HepG2 (cell line): ENCODE measurements around the gene C4orf36. TPM values are rescaled to one million over a fixed set of nuclear protein-coding genes. Genes with fewer than 3 reads are reported as not detected.

ENCODE experiments used
- ERF ChIP-seq: IDR thresholded peaks from 2 replicates; pipeline ENCODE4 v1.6.1; 2018; ENCODE audit warnings: missing biosample characterization, missing genetic modification reagents
- GATAD1 ChIP-seq: IDR thresholded peaks from 2 replicates; pipeline ENCODE4 v1.6.1; 2016; ENCODE audit warnings: missing genetic modification reagents, missing compliant biosample characterization
- JARID2 ChIP-seq: sonication (generic); formaldehyde crosslinking; IDR thresholded peaks from 2 replicates; pipeline ENCODE4 v1.8.1; 2023; ENCODE audit warnings: missing genetic modification reagents, inconsistent platforms; ENCODE audit not compliant: insufficient replicate concordance
- PHB2 ChIP-seq: fragments of 450-650 bp; IDR thresholded peaks from 2 replicates; pipeline ENCODE4 v1.6.1; 2018; ENCODE audit not compliant: partially characterized antibody
- PHF8 ChIP-seq: sonication (generic); formaldehyde crosslinking; IDR thresholded peaks from 2 replicates; pipeline ENCODE4 v1.5.0; 2020; ENCODE audit warnings: missing genetic modification reagents
- RFXAP ChIP-seq: sonication (generic); formaldehyde crosslinking; IDR thresholded peaks from 2 replicates; pipeline ENCODE4 v1.4.0; 2020; ENCODE audit warnings: missing genetic modification reagents, borderline replicate concordance
- SIX4 ChIP-seq: sonication (generic); formaldehyde crosslinking; IDR thresholded peaks from 2 replicates; pipeline ENCODE4 v1.4.0; 2020; ENCODE audit warnings: missing genetic modification reagents
- THAP11 ChIP-seq: IDR thresholded peaks from 2 replicates; pipeline ENCODE4 v1.6.1; 2016; ENCODE audit warnings: missing biosample characterization, missing genetic modification reagents
- ZC3H13 ChIP-seq: sonication (generic); formaldehyde crosslinking; IDR thresholded peaks from 2 replicates; pipeline ENCODE4 v1.8.1; 2023; ENCODE audit warnings: mild to moderate bottlenecking, missing genetic modification reagents, moderate library complexity
- ZNF563 ChIP-seq: sonication (generic); formaldehyde crosslinking; IDR thresholded peaks from 2 replicates; pipeline ENCODE4 v1.8.0; 2022; ENCODE audit warnings: mild to moderate bottlenecking, moderate library complexity, missing genetic modification reagents
- ZNF670 ChIP-seq: sonication (generic); formaldehyde crosslinking; IDR thresholded peaks from 2 replicates; pipeline ENCODE4 v1.8.0; 2022; ENCODE audit warnings: mild to moderate bottlenecking, missing genetic modification reagents, borderline replicate concordance
- ZZZ3 ChIP-seq: sonication (generic); formaldehyde crosslinking; IDR thresholded peaks from 2 replicates; pipeline ENCODE4 v1.4.0; 2020; ENCODE audit warnings: missing genetic modification reagents, mild to moderate bottlenecking, borderline replicate concordance
- polyA plus RNA-seq, 8 experiments: library from polyadenylated mRNA; depleted of rRNA in 3 of 8; stranded (reverse) in 7 of 8; unstranded in 1 of 8; fragments of >200 nt; fragmentation: Illumina TruSeq in 4 of 8; extraction: Trizol in 4 of 8; gene quantifications; 2 replicates each; pipeline versions ENCODE4 v1.2.1 to v1.2.3, GENCODE V29; 2011 to 2016; ENCODE audit warnings: low read depth in 4 of 8, missing spikeins in 1 of 8, mixed read lengths in 1 of 8; ENCODE audit not compliant: insufficient read depth in 1 of 8
- total RNA-seq, 5 experiments: library from RNA; depleted of rRNA; stranded (reverse); fragments of >200 nt; fragmentation: Illumina TruSeq; extraction: Trizol; gene quantifications; 2 replicates each; pipeline ENCODE4 v1.2.3, GENCODE V29; 2016; ENCODE audit warnings: low read depth in 1 of 5
- TF ChIP-seq, protein P1 (sequence below): sonication (generic); formaldehyde crosslinking; IDR thresholded peaks from 2 replicates; pipeline ENCODE4 v1.4.0; 2020; ENCODE audit warnings: mild to moderate bottlenecking, missing genetic modification reagents
- TF ChIP-seq, protein P2 (sequence below): conservative IDR thresholded peaks from 2 replicates; pipeline ENCODE4 v1.6.1; 2018; ENCODE audit warnings: missing genetic modification reagents
- TF ChIP-seq, protein P3 (sequence below): sonication (generic); formaldehyde crosslinking; IDR thresholded peaks from 2 replicates; pipeline ENCODE4 v1.5.1; 2020; ENCODE audit warnings: mild to moderate bottlenecking, missing genetic modification reagents
- TF ChIP-seq, protein P4 (sequence below): sonication (generic); formaldehyde crosslinking; IDR thresholded peaks from 2 replicates; pipeline ENCODE4 v1.8.1; 2023; ENCODE audit warnings: missing genetic modification reagents, inconsistent platforms, borderline replicate concordance
- TF ChIP-seq, protein P5 (sequence below): sonication (generic); formaldehyde crosslinking; IDR thresholded peaks from 2 replicates; pipeline ENCODE4 v1.4.0; 2020; ENCODE audit warnings: missing genetic modification reagents
- TF ChIP-seq, protein P6 (sequence below): sonication (generic); formaldehyde crosslinking; IDR thresholded peaks from 2 replicates; pipeline ENCODE4 v1.8.0; 2022; ENCODE audit warnings: missing genetic modification reagents, mild to moderate bottlenecking, borderline replicate concordance

C4orf36 gene
- total and polyA plus RNA-seq, 2 of the 13 experiments (the other 11 are each of a cell fraction or from before 2014, with no cell fraction given), result 0.63 TPM; not detected in 1

DNA sequence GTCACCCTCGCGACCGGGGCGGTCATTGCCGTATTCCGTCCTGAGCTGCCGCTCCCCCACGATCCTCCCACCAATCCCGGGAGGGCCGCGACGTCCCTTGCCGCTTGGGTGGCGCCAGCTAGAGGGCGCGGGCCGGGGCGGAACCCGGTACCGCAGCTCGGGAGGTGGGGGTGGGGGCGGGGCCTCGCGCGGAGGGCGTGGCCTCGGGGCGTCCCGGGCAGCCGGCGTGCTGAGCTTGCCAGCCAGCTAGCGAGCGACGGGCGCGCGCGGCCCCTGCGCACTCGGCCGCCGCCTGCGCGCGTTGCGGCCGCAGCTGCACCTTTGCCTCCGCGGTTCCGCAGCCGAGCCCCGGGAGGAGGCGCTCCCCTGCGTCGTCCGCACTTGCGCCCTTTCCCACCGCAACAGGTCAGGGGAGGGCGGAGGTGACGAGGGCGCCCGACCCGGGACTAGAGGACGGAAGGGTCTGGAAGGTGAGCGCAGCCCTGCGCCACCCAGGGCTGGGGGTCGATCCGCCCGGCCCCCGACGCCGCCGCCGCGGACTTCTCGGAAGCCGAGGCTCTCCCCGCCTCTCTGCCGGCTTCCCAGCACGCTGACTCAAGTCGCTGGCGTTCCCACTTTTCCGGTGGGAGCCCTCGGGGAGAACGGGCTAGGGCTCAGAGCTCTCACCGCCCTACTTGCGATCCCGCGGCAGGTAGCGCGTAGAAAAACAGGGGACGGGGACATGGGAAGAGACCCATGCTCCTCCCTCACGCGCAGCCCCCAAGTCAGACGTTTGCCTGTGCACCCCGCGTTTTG is 42.7 kb upstream of the C4orf36 start, which contains the start of gene AFF1 (continued):
- TF ChIP-seq, protein P1, sequence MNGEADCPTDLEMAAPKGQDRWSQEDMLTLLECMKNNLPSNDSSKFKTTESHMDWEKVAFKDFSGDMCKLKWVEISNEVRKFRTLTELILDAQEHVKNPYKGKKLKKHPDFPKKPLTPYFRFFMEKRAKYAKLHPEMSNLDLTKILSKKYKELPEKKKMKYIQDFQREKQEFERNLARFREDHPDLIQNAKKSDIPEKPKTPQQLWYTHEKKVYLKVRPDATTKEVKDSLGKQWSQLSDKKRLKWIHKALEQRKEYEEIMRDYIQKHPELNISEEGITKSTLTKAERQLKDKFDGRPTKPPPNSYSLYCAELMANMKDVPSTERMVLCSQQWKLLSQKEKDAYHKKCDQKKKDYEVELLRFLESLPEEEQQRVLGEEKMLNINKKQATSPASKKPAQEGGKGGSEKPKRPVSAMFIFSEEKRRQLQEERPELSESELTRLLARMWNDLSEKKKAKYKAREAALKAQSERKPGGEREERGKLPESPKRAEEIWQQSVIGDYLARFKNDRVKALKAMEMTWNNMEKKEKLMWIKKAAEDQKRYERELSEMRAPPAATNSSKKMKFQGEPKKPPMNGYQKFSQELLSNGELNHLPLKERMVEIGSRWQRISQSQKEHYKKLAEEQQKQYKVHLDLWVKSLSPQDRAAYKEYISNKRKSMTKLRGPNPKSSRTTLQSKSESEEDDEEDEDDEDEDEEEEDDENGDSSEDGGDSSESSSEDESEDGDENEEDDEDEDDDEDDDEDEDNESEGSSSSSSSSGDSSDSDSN (CRISPR knock-in tag), result peak; percentile 95
- TF ChIP-seq ZNF670 (CRISPR knock-in tag) (peak; percentile 92; the same call in 1 of the 2 replicates), GATAD1 (CRISPR knock-in tag) (peak; percentile 65), ZZZ3 (CRISPR knock-in tag) (0 out of 2 replicates have a peak, but pooled peaks have one; percentile 53), RFXAP (CRISPR knock-in tag) (peak; percentile 70), JARID2 (CRISPR knock-in tag) (no peak), PHB2 (no peak), PHF8 (peak; percentile 70), ZNF563 (peak; percentile 90; the same call in 1 of the 2 replicates), ZC3H13 (no peak; the same call in 1 of the 2 replicates), THAP11 (CRISPR knock-in tag) (peak; percentile 73), SIX4 (CRISPR knock-in tag) (no peak), ERF (CRISPR knock-in tag) (peak; percentile 54; the same call in 1 of the 2 replicates)
- TF ChIP-seq, protein P2, sequence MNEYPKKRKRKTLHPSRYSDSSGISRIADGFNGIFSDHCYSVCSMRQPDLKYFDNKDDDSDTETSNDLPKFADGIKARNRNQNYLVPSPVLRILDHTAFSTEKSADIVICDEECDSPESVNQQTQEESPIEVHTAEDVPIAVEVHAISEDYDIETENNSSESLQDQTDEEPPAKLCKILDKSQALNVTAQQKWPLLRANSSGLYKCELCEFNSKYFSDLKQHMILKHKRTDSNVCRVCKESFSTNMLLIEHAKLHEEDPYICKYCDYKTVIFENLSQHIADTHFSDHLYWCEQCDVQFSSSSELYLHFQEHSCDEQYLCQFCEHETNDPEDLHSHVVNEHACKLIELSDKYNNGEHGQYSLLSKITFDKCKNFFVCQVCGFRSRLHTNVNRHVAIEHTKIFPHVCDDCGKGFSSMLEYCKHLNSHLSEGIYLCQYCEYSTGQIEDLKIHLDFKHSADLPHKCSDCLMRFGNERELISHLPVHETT (CRISPR knock-in tag), result peak; percentile 92
- TF ChIP-seq, protein P3, sequence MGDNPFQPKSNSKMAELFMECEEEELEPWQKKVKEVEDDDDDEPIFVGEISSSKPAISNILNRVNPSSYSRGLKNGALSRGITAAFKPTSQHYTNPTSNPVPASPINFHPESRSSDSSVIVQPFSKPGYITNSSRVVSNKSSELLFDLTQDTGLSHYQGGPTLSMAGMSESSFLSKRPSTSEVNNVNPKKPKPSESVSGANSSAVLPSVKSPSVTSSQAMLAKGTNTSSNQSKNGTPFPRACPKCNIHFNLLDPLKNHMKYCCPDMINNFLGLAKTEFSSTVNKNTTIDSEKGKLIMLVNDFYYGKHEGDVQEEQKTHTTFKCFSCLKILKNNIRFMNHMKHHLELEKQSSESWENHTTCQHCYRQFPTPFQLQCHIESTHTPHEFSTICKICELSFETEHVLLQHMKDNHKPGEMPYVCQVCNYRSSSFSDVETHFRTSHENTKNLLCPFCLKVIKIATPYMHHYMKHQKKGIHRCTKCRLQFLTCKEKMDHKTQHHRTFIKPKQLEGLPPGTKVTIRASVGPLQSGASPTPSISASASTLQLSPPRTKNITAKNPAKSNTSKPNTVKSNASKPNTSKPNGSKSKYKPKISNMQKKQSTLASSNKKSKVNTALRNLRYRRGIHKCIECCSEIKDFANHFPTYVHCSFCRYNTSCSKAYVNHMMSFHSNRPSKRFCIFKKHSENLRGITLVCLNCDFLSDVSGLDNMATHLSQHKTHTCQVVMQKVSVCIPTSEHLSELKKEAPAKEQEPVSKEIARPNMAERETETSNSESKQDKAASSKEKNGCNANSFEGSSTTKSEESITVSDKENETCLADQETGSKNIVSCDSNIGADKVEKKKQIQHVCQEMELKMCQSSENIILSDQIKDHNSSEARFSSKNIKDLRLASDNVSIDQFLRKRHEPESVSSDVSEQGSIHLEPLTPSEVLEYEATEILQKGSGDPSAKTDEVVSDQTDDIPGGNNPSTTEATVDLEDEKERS, result peak; percentile 15; the same call in 1 of the 2 replicates
- TF ChIP-seq, protein P4, sequence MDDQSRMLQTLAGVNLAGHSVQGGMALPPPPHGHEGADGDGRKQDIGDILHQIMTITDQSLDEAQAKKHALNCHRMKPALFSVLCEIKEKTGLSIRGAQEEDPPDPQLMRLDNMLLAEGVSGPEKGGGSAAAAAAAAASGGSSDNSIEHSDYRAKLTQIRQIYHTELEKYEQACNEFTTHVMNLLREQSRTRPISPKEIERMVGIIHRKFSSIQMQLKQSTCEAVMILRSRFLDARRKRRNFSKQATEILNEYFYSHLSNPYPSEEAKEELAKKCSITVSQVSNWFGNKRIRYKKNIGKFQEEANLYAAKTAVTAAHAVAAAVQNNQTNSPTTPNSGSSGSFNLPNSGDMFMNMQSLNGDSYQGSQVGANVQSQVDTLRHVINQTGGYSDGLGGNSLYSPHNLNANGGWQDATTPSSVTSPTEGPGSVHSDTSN (CRISPR knock-in tag), result no peak
- TF ChIP-seq, protein P5, sequence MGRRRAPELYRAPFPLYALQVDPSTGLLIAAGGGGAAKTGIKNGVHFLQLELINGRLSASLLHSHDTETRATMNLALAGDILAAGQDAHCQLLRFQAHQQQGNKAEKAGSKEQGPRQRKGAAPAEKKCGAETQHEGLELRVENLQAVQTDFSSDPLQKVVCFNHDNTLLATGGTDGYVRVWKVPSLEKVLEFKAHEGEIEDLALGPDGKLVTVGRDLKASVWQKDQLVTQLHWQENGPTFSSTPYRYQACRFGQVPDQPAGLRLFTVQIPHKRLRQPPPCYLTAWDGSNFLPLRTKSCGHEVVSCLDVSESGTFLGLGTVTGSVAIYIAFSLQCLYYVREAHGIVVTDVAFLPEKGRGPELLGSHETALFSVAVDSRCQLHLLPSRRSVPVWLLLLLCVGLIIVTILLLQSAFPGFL, result no peak
- TF ChIP-seq, protein P6, sequence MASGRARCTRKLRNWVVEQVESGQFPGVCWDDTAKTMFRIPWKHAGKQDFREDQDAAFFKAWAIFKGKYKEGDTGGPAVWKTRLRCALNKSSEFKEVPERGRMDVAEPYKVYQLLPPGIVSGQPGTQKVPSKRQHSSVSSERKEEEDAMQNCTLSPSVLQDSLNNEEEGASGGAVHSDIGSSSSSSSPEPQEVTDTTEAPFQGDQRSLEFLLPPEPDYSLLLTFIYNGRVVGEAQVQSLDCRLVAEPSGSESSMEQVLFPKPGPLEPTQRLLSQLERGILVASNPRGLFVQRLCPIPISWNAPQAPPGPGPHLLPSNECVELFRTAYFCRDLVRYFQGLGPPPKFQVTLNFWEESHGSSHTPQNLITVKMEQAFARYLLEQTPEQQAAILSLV, result peak; percentile 80; the same call in 1 of the 2 replicates
